ENCODE data around the gene SREK1IP1. TPM values are rescaled to one million over a fixed set of nuclear protein-coding genes. Genes with fewer than 3 reads are reported as not detected.
A peak's percentile ranks its signal among the peaks of the same experiment; 100 is the strongest.

Gene SREK1IP1
- 6.1 and 6.8 TPM in 2 replicates for total RNA-seq (2014; rRNA removed; shearing (Covaris generic))

GRCh38 chr5:64768358-64769312, at the start of gene SREK1IP1, which contains the start of gene CWC27:
TSS of gene SREK1IP1 (minus strand) at chr5:64768691. CDS start at chr5:64768517, 174 bp downstream.
TSS of gene CWC27 (plus strand) at chr5:64768930. CDS start at chr5:64769147, 217 bp downstream.
- peak; percentile 89 for DNase-seq (ENCODE audit: low spot score)

GRCh38 chr5:64818245-64818644, 49.8 kb upstream of the SREK1IP1 start:
- DNase-seq (ENCODE audit: low spot score) = no peak

GRCh38 chr5:64814073-64814472, 45.6 kb upstream of the SREK1IP1 start:
- DNase-seq (ENCODE audit: low spot score) = no peak

- DNase-seq (ENCODE audit: low spot score) = peak; percentile 54
Measured at GRCh38 chr5:64811050-64811640, 42.7 kb upstream of the SREK1IP1 start.

GRCh38 chr5:64807520-64807919, 39.0 kb upstream of the SREK1IP1 start:
- DNase-seq (ENCODE audit: low spot score) = peak; percentile 53

GRCh38 chr5:64806537-64806936, 38.0 kb upstream of the SREK1IP1 start:
- no peak for DNase-seq (ENCODE audit: low spot score)

- DNase-seq (ENCODE audit: low spot score) = no peak
Measured at GRCh38 chr5:64800926-64801325, 32.4 kb upstream of the SREK1IP1 start.

GRCh38 chr5:64796301-64796700, 27.8 kb upstream of the SREK1IP1 start:
- no peak for DNase-seq (ENCODE audit: low spot score)

- no peak for DNase-seq (ENCODE audit: low spot score)
Measured at GRCh38 chr5:64794053-64794770, 25.7 kb upstream of the SREK1IP1 start.

- DNase-seq (ENCODE audit: low spot score) = no peak
Measured at GRCh38 chr5:64792469-64792868, 24.0 kb upstream of the SREK1IP1 start.

GRCh38 chr5:64790210-64790609, 21.7 kb upstream of the SREK1IP1 start:
- no peak for DNase-seq (ENCODE audit: low spot score)

GRCh38 chr5:64789457-64789856, 21.0 kb upstream of the SREK1IP1 start:
- DNase-seq (ENCODE audit: low spot score) = peak; percentile 51

- DNase-seq (ENCODE audit: low spot score) = no peak
Measured at GRCh38 chr5:64788156-64788555, 19.7 kb upstream of the SREK1IP1 start.

GRCh38 chr5:64786372-64786771, 17.9 kb upstream of the SREK1IP1 start:
- no peak for DNase-seq (ENCODE audit: low spot score)

- DNase-seq (ENCODE audit: low spot score) = peak; percentile 71
Measured at GRCh38 chr5:64784451-64785025, 16.0 kb upstream of the SREK1IP1 start.

GRCh38 chr5:64775291-64775690, 6.8 kb upstream of the SREK1IP1 start:
- no peak for DNase-seq (ENCODE audit: low spot score)

- DNase-seq (ENCODE audit: low spot score) = no peak
Measured at GRCh38 chr5:64773533-64773932, 5.0 kb upstream of the SREK1IP1 start.

- no peak for DNase-seq (ENCODE audit: low spot score)
Measured at GRCh38 chr5:64771736-64772135, 3.2 kb upstream of the SREK1IP1 start.

- DNase-seq (ENCODE audit: low spot score) = no peak
Measured at GRCh38 chr5:64769855-64770254, 1.4 kb upstream of the SREK1IP1 start.

- no peak for DNase-seq (ENCODE audit: low spot score)
Measured at GRCh38 chr5:64767959-64768357, 533 bp downstream of the SREK1IP1 start.

- DNase-seq (ENCODE audit: low spot score) = no peak
Measured at GRCh38 chr5:64766941-64767340, 1.6 kb downstream of the SREK1IP1 start.

Data from H4 (cell line).